Mucosa of descending colon (tissue), 3 donors: ENCODE data around the gene TSPAN8. TPM values are rescaled to one million over a fixed set of nuclear protein-coding genes. Genes with fewer than 3 reads are reported as not detected.
A peak's percentile ranks its signal among the peaks of the same experiment; 100 is the strongest.
"Not testable (repeated sequence)": the region's sequence is repeated elsewhere in the genome, so short reads cannot be mapped to it uniquely, and the experiment has no call there.

Experiments used
- ATAC-seq: fragments of 200-7000 bp; cut with Tn5 transposase; one replicate; pipeline ENCODE4 v1.9.1; 2020; ENCODE audit warnings: mild to moderate bottlenecking, moderate library complexity
- DNase-seq, 3 donors: peaks; one replicate each; pipeline ENCODE4 v3.0.0-alpha.2; 2020
- H3K36me3 ChIP-seq: fragments of 200-600 bp; one replicate; pipeline ENCODE4 v1.8.0; 2021; ENCODE audit warnings: low read depth, mild to moderate bottlenecking
- H3K4me1 ChIP-seq: fragments of 200-600 bp; one replicate; pipeline ENCODE4 v1.8.0; 2021; ENCODE audit warnings: low read depth, mild to moderate bottlenecking
- H3K4me3 ChIP-seq: fragments of 200-600 bp; one replicate; pipeline ENCODE4 v1.8.0; 2021; ENCODE audit warnings: mild to moderate bottlenecking
- H3K9me3 ChIP-seq: fragments of 200-600 bp; one replicate; pipeline ENCODE4 v1.8.0; 2021; ENCODE audit warnings: mild to moderate bottlenecking
- intact Hi-C, 2 donors: fragments of 100-400 bp; cut with DNase I in 1 of 2; cut with micrococcal nuclease in 1 of 2; formaldehyde crosslinking; loops; one replicate each; pipeline versions ENCODE4 v1.11.0 to v1.11.1; 2022; cut with DNase I, micrococcal nuclease
- total RNA-seq, 3 donors: library from RNA; stranded (reverse); fragmentation: NEBNext Ultra II Directional in 2 of 3; extraction: Animal tissue kit (Norgen Biotek cat#: 25700) in 2 of 3; gene quantifications; one replicate each; pipeline versions ENCODE4 v1.2.1 to v1.2.4, GENCODE V29; 2021 to 2023
- TF ChIP-seq, protein P1 (sequence below): fragments of 200-600 bp; IDR thresholded peaks from one replicate; pipeline ENCODE4 v1.8.0; 2022; ENCODE audit warnings: antibody characterized with exemption, mild to moderate bottlenecking
- donor health status: DM: no; HTN: no; CAD: no; lungs with moderate emphysema.
- donor health status: DM: no; HTN: no; CAD: no.
- donor health status: DM: no; HTN: yes; CAD: no.

TSPAN8 gene
- total RNA-seq, 3 donors from 2014 or later, result 685 to 1,687 (median 1,460) TPM

GRCh38 chr12:71128191-71128788 lies 29.5 kb downstream of the TSPAN8 start:
- Histone ChIP-seq H3K9me3 (no peaks in the 10 kb centered on the region), H3K36me3 (no peaks in the 10 kb centered on the region), H3K4me1 (no peaks in the 10 kb centered on the region), H3K4me3 (no peak overlapping the region)
- ATAC-seq, result no peak
- TF ChIP-seq, protein P1, sequence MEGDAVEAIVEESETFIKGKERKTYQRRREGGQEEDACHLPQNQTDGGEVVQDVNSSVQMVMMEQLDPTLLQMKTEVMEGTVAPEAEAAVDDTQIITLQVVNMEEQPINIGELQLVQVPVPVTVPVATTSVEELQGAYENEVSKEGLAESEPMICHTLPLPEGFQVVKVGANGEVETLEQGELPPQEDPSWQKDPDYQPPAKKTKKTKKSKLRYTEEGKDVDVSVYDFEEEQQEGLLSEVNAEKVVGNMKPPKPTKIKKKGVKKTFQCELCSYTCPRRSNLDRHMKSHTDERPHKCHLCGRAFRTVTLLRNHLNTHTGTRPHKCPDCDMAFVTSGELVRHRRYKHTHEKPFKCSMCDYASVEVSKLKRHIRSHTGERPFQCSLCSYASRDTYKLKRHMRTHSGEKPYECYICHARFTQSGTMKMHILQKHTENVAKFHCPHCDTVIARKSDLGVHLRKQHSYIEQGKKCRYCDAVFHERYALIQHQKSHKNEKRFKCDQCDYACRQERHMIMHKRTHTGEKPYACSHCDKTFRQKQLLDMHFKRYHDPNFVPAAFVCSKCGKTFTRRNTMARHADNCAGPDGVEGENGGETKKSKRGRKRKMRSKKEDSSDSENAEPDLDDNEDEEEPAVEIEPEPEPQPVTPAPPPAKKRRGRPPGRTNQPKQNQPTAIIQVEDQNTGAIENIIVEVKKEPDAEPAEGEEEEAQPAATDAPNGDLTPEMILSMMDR, result no peak
- intact Hi-C loops, result no loop called here
- no peak for DNase-seq

DNA sequence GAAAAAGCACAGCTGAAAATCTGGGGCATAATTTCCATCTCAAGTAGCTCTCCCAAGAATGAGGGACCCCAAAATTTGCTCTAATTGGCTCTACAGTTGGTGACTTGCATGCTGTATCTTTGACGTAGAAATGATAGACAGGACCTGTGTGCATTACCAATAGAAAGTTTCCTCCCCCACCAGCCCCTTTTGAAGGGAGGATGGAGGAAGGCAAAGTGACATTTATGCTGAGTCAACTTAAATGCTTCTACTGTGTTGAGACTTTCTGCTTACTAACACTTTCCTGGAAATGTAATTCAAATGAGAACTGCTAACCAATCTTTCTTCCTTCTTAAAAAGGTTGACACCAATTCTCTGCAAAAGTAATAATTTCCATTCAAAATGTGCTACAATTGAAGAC lies 31.9 kb downstream of the TSPAN8 start:
- H3K4me3 ChIP-seq, result no peak overlapping the region
- H3K36me3 ChIP-seq, result no peaks in the 10 kb centered on the region
- TF ChIP-seq, protein P1, result no peak
- H3K4me1 ChIP-seq, result no peaks in the 10 kb centered on the region
- DNase-seq (no peak), ATAC-seq (no peak)
- intact Hi-C loops, result no loop called here
- H3K9me3 ChIP-seq, result no peaks in the 10 kb centered on the region

- Histone ChIP-seq H3K4me1 (no peaks in the 10 kb centered on the region), H3K36me3 (no peaks in the 10 kb centered on the region), H3K4me3 (no peak overlapping the region), H3K9me3 (no peaks in the 10 kb centered on the region)
- TF ChIP-seq, protein P1, result no peak
- intact Hi-C loops, result no loop called here
- no peak for DNase-seq
- no peak for ATAC-seq
Observed at GRCh38 chr12:71125515-71125914, 32.3 kb downstream of the TSPAN8 start.

DNA sequence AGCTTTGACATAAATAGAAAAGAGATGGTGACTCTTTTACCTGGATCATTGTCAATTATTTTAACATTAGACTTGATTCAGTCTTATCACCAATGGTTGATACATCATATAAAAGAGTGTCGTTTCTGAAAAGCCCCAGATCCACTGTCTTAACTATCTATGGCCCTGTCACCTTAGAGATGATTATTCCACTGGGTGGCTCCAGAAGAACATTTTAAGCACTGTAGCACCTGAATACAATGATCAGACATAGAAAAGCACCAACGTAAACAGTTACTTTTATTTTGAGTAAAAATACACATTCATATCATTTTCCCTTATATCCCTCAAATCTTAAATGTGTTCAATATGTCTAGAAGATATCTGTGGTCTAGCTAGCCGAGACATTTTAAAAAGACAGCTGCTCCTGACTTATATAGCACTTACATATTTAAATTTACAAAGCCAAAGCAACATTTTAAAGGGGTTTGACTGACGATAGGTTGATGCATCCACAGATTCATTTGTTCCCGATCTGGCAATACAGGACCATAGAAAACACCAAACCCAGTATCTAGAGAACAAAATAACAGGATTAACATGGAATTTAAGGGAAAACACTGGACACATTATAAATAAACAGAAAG lies 32.9 kb downstream of the TSPAN8 start:
- DNase-seq, result no peak
- intact Hi-C loops, result no loop called here
- TF ChIP-seq, protein P1, result no peak
- H3K36me3 ChIP-seq, result no peaks in the 10 kb centered on the region
- H3K4me3 ChIP-seq, result no peak overlapping the region
- ATAC-seq, result peak; percentile 14
- no peaks in the 10 kb centered on the region for H3K4me1 ChIP-seq
- no peaks in the 10 kb centered on the region for H3K9me3 ChIP-seq

- intact Hi-C loops, H3K36me3 ChIP-seq, DNase-seq, ATAC-seq, H3K9me3 ChIP-seq, H3K4me1 ChIP-seq, H3K4me3 ChIP-seq: not testable (repeated sequence)
Observed at GRCh38 chr12:71113148-71113547, 44.7 kb downstream of the TSPAN8 start.

- Histone ChIP-seq H3K36me3 (no peaks in the 10 kb centered on the region), H3K4me1 (no peaks in the 10 kb centered on the region), H3K4me3 (no peak overlapping the region), H3K9me3 (no peaks in the 10 kb centered on the region)
- intact Hi-C loops, result no loop called here
- TF ChIP-seq, protein P1, result no peak
- DNase-seq (no peak), ATAC-seq (no peak)
Observed at GRCh38 chr12:71109834-71110233, 48.0 kb downstream of the TSPAN8 start.
